Stimulated activated CD8-positive, alpha-beta memory T cell treated with anti-CD3 and anti-CD28 coated beads, Interleukin-4, amount 100 ng/mL, for 24 hours (primary cell): ENCODE results near the gene CEP85.

Experiments used
- DNase-seq: peaks from one replicate; pipeline ENCODE4 v3.0.0-alpha.2; 2020; ENCODE audit warnings: low read depth

The CEP85 gene, protein sequence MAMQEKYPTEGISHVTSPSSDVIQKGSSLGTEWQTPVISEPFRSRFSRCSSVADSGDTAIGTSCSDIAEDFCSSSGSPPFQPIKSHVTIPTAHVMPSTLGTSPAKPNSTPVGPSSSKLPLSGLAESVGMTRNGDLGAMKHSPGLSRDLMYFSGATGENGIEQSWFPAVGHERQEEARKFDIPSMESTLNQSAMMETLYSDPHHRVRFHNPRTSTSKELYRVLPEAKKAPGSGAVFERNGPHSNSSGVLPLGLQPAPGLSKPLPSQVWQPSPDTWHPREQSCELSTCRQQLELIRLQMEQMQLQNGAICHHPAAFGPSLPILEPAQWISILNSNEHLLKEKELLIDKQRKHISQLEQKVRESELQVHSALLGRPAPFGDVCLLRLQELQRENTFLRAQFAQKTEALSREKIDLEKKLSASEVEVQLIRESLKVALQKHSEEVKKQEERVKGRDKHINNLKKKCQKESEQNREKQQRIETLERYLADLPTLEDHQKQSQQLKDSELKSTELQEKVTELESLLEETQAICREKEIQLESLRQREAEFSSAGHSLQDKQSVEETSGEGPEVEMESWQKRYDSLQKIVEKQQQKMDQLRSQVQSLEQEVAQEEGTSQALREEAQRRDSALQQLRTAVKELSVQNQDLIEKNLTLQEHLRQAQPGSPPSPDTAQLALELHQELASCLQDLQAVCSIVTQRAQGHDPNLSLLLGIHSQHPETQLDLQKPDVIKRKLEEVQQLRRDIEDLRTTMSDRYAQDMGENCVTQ

DNA sequence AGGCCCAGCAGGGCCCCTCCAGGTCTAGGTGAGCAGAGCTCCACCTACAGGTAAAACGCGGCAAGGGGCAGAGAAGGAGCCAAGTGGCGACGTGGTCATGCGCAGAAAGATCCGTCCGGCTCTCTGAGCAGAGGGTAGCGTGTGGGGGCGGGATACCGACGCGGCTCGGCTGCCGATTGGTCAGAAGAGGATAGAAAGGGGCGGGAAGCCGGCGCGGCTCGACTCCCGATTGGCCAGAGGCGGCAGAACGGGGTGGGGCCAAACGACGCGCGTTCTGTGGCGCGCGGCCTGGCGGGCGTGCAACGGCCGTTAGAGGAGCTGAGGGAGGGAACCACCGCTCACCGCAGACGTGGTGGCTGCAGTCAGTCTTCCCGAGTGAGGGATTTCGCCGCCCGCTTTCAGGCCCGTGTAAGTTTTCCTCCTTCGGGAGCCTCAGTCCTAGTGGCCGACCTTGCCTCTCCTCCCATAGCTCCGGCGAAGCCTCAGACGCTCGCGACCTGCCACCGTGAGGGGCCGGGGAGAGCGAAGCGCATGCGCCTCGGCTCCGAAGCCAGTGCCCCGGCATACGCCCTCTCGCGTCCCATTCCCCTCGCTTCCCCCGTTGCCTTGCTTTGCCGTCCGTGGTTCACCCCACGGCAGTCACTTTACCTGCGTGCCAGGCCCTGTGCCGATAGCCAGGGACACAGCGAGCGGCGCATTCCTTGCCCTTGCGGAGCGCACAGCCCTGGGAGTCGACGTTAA, at the start of gene CEP85:
TSS of gene CEP85 (plus strand) at position 298 of the 741 bp plus-strand sequence. CDS start 5,584 bp downstream, outside the sequence.
- DNase-seq, result peak; percentile 96

DNA sequence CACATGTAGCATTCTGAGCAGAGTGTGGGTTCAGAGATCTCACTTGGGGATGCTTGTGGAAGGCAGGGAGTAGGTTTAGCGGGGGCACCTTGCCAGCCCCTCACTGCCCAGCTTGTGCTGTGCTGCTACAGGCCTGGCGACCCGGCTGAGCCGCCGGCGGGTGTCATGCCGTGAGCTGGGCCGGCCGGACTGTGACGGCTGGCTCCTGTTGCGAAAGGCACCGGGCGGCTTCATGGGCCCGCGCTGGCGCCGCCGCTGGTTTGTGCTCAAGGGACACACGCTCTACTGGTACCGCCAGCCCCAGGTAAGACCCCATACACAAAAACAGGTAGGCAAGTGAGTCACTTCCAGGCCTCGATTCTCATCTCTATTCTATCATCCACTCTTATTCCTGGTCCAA, 49.1 kb upstream of the CEP85 start:
- DNase-seq, result no peak

DNA sequence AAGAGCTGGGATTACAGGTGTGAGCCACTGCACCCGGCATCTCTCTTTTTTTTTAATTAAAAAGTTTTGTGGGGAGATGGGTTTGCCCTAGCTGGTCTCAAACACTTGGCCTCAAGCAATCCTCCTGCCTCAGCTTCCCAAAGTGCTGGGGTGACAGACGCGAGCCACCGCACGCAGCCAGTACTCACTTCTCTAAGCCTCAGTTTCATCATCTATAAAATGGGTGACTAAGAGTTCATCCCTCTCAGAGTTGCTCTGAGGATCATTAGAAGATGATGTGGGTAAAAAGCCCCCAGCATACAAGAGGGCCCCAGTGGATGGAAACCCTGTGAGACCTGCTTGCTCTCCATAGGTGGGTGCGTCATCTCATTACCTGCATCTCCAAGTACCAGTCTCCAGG, 46.1 kb upstream of the CEP85 start:
- no peak for DNase-seq

DNA sequence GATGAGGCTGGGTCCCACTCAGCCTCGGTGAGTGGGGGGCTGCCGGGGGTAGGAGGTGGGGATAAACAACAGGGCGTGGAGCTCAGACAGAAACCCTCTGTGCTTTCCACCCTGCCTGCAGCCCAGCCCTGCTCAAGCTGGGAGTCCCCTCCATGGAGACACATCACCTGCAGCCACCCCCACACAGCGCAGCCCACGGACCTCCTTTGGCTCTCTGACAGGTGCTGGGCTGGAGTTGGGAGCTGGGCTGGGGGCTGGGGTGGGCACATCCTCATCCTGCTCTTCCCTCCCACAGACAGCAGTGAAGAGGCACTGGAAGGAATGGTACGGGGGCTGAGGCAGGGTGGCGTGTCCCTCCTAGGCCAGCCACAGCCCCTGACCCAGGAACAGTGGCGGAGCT, 45.5 kb upstream of the CEP85 start:
- DNase-seq, result no peak

DNA sequence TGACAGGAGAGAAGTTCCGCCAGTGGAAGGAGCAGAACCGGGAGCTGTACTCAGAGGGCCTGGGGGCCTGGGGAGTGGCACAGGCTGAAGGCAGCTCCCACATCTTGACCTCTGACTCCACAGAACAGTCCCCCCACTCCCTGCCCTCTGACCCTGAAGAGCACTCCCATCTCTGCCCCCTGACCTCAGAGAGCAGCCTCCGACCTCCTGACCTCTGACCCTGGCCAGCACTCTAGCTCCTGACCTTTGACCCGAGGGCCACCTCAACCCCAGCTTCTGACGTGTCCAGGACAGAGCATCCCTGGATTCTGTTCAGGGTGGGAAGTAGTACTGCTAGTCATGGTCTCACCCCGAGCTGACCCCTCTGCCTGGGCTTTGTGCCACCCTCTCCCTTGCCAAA, 44.7 kb upstream of the CEP85 start:
- no peak for DNase-seq

DNA sequence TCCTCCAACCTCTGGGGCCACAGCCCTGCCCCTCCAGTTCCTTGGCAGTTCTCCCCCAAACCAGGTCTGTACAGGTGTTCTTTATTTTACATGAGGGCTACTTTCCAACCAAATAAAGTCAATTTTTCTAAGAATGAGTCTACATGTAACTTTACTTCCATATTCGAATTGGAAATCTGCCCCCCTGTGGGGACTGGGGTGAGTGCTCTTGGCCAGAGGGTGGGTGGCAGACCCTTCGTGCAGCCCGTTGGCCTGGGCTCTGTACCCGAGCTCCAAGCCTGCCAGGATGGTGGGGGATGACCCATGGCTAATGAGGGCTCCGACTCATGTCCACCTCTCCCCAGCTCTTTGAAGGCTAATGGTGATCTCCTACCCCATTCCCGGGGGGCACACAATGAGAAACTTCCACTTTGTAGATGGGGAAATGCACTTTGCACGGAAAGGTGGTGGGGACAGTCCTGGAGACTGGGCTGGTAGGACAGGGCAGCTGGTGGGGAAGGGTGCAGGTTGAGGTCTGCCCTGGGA, 44.2 kb upstream of the CEP85 start:
- DNase-seq, result no peak

DNA sequence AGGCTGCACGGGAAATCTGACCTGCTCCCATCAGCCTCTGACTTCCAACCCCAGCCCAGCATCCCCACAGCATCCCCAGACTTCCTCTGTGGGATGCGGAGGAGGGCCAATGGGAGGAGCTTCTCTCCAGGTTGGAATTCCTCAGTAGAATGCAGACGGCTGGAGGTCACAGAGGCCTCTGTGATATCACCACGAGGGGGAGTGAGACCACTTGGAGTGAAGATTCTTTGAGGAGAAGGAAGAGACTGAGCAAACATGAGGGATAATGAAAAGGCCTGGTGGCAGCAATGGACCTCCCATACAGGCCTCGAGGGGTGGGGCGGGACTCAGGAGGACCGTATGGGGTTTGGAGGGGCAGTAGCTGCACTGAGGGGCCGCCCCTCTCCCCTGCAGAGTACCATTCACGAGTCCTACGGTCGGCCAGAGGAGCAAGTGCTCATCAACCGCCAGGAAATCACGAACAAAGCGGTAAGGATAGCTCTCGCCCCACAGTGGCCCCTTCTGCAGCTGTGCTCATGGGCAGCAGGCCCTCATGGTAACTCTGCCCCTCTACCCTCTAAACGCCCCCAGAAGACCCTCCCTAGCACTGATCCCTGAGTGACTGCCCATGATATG, 43.5 kb upstream of the CEP85 start, which contains the start of gene CATSPER4:
TSS of gene CATSPER4 (plus strand) at position 230 of the 615 bp plus-strand sequence. CDS start at position 256, 26 bp downstream.
- DNase-seq, result no peak

DNA sequence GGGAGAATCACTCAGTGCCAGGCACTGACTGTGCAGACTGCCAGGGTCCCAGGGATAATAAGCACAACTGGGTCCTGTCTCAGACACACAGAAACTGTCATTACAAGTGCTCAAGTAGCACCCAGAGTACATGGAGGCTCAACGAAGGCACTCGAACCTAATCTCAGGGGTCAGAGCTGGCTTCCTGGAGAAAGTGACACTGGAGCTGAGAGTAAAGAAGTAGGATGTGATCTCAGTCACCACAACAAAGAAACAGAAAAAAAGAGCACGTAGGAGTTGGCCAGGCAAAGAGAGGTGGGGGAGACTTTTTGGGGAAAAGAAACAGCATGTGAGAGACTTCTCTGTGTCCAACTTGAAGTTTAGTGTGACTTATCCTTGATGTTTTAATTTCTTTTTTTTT, 42.3 kb upstream of the CEP85 start:
- DNase-seq, result no peak

DNA sequence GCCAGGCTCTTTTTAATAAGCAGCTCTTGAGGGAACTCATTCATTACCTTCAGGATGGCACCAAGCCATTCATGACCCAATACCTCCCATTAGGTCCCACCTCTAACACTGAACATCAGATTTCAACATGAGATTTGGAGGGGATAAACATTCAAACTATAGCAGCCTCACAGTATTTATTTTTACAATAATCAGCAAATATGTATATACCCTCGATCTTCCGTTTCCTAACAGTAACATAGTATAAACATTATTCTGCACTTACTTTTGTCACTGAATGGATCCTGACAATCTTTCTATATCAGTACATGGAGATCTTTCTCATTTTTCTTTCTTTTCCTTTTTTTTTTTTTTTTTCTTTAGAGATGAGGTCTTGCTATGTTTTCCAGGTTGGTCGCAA, 38.2 kb upstream of the CEP85 start:
- no peak for DNase-seq

DNA sequence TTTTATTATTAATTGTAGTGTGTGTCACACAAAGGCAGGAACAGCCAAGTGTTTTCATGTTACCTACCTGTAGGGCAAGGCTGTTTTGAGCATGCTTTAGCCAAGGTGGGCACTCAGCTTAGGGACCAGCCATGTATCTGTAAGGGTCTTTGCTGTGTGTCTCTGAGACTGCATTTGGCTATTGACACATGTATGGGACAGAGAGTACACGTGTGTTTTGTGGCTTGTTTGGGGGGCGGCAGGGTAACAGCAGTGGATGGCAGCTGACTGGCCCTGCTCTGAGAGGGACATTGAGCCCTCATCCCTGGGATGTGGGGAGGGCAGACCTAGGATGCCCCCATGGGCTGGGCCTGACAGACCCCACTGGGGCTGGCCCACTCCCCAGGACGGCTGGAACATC, 36.7 kb upstream of the CEP85 start:
- no peak for DNase-seq

DNA sequence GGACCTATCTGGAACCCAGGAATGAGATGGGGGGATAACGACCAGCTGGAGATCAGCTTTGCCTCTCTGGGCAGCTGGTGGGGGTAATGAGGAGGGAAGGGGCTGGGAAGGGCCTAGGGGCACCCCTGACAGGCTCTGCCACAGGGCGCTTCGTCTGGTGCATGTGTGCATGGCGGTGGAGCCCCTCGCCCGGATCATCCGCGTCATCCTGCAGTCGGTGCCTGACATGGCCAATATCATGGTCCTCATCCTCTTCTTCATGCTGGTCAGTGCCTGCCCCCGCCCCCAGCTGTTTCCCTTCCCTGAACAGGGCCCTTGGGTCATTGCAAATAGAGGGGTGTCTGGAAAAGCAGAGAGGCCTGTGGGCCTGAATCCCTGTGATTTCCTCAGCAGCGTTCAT, 36.2 kb upstream of the CEP85 start:
- no peak for DNase-seq

DNA sequence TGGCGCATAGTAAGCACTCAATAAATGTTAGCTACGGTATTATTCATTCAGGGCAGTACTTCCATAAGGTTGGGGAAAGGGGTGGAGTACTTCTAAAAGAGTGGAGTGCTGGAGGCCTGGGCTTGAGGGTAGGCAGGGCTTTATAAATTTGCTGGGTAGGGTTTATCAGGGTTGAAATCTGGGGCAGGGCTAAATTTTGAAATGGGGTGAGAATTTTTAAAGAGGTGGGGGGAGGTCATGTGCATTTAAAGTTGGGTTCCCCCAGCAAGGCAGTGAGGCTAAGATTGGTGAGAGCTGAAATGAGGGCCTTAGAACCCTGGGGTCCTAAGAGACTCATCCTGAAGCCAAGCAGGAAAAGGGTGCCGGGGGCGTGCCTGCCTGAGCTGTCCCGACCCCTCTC, 33.6 kb upstream of the CEP85 start:
- DNase-seq, result no peak

DNA sequence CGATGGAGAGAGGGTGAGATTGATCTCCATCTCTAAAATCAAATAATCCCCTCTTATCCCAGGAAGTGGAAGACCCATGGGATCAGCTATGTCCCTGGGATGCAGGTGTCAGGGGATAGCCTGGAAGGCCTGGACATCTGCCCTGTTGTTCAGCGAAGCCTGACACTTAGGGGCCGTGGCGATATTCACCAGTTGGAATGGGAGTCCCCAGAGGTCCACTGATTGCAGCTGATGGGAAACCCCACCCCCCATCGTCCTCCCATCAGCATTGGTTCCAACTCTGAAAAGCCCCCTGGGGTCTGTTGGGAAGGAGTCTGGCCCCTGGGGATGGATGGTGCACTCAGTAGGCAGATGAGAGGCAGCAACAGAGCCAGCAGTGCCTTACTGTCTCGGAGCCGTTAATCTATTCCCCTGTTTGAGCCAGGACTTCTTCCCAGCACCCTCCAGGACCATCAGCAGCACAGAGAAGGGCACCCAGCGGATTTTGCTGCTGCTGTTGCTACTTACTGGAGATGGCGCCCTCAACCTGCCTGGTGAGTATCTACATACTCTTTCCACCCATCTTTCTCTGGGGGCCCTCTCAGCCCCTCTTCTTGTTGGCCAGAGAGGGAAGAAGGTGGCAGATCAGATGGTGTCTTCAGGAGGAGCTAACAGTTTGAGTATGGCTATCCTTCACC, 30.2 kb upstream of the CEP85 start:
- no peak for DNase-seq

DNA sequence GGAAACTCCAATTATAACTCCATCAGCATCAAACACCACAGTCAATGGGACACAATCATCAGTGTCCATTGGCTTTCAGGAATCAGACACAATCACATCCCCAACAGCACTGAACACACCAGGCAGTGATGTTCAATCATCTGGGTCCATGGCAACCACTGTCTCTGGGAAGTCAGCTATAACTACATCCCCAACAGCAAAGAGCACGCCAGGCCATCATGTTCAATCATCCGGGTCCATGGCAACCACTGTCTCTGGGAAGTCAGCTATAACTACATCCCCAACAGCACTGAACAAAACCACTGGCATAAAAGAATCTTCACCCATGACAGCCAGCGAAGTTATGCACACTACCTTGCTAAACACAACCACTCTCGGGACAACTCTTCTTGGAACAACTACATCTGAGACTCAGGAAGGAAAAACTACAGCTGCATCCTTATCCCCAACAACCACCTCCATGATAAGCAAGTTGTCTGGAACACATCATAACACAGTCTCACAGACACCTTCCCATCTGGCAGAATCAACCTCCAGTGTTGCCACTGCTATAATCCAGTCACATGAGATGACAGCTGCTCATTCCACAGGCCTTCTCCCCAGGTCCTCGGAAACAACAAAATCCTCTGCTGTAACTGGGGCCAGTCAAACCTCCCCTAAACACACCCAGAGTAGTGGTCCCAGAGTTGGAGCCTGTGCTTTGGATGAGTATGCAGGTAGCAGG, 23.7 kb upstream of the CEP85 start:
- no peak for DNase-seq

DNA sequence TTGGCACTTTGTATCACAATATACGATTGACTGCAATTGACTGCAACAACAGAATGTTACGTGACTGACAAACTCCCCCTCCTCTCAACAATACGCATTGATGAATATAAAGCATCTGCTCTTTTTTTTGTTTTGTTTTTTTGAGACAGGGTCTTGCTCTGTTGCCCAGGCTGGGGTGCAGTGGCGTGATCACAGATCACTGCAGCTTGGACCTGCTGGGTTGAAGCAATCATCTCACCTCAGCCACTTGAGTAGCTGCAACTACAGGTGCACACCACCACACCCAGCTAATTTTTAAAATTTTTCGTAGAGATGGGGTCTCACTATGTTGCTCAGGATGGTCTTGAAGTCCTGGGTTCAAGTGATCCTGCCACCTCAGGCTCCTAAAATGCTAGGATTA, 21.3 kb upstream of the CEP85 start:
- no peak for DNase-seq

DNA sequence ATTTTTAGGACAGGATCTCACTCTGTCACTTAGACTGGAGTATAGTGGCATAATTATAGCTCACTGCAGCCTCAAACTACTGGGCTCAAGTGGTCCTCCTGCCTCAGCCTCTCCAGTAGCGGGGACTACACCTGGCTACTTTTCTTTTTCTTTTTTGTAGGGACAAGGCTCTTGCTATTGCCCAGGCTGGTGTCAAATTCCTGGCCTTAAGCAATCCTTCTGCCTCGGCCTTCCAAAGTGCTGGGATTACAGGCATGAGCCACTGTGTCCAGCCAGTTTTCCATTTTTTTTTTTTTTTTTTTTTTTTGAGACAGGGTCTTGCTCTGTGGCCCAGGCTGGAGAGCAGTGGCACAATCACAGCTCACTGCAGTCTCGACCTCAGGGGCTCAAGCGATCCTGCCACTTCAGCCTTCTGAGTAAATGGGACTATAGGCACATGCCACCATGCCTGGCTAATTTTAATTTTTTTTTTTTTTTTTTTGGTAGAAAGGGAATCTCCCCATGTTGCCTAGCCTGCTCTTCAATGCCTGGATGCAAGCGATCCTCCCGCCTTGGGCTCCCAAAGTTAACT, 20.6 kb upstream of the CEP85 start:
- DNase-seq, result no peak

DNA sequence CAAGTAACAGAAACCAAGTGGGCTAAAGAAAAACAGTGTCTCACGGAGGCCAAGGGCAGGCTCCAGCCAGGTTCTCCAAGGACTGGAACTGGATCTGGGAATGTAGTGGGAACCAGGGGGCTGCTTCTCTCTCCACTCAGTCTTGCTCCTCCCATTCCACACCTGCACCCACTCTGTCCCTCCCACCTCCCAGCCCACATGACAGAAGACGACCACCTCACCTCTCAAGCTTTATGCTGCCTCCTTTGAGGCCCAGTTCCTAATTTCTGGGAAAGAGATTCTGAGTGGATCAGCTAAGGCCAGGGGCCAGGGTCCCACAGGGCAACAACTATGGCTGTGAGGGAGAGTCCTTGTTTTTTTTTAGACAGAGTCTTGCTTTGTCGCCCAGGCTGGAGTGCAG, 18.8 kb upstream of the CEP85 start:
- no peak for DNase-seq

DNA sequence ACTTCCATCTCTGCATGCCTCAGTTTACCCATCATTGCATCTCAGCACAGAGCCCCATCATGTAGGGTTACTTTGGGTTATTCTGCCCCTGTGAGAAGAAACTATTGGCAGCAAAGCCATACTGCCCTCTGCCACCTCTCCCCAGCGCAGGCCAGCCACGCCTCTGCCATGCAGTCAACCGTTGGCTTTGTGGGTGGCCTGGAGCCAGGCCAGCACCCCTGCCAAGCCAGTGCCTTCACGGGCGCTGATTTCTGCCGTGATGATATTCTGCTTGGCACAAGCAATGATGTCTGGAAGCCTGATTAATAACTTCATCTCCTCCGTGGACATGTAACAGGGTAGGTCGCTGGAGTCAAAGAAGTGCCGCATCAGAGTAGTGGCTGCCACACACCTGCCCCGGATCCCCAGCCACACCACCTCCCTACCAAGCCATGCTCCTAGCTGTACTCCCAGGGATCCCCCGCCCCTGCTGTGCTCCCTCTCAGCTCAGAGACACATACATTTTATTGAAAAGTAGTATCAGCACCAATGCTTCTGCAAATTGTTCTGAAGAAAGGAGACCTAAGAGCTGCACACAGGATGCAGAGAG, 15.0 kb upstream of the CEP85 start:
- no peak for DNase-seq

DNA sequence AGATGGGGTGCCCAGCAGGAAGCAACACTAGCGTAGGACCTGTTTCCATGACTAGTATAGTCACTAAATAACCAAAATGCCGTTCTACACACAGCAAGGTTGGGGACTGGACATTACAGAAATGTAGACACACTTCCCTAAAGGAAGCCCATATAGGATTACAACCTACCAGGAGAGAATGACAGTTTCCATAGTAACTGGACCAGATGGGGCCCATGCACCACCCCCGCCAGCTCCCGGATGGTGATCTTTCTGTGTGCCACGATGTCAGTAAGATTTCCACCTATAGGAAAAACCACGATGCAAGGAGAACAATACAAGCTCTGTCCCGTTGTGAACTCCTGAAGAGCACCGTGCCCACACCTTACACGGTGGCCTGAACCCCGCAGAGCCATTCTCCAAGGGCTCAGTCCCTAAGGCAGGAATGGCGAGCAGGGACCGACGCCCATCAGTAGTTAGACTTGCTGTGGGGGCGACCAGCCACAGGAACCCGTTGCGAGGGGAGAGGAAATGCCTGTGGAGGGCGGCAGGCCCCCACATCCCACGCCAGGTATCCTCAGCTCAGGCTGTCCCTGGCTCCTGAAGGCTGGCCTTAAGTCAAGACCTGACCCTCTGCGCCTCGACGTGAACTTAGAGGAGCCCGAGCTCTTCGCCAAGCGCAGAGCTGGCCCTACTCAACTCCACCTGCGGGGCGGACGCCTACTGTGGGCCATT, 13.6 kb upstream of the CEP85 start:
- no peak for DNase-seq
